ENCODE measurements around the gene RNPEP.
"Not testable (repeated sequence)": the region's sequence is repeated elsewhere in the genome, so short reads cannot be mapped to it uniquely, and the experiment has no call there.

Gene RNPEP

DNA sequence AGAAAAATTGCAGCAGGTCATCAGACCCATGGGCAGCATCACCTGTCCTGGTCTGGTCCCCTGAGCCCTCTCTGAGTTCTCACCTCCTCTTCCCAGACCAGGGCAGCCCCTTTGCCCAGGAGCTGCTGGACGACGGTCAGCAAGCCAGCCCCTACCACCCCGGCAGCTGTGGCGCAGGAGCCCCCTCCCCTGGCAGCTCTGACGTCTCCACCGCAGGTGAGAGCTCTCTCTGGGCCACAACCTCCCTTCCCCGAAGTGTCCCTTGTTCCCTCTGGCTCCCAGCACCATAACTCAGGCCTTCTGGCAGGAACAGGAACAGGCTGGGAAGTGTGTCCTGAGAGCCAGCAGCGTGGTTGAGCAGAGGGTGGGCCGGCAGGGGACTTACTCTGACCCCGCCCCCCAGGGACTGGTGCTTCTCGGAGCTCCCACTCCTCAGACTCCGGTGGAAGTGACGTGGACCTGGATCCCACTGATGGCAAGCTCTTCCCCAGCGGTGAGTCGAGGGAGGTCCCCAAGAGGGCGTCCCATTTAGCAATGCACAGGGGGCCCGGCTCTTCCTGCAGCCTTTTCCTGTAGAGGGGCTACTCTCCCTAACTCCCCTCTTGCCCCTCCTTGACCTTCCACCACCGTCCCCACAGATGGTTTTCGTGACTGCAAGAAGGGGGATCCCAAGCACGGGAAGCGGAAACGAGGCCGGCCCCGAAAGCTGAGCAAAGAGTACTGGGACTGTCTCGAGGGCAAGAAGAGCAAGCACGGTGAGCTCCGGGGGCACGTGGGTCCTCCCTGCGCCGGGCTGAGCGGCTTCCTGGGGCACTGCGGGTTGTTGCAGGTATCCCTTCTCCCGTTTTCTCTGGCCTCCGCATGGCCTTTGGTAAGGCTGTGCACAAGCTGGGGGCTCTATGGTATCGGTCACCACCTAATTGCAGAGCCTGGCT, 30.4 kb downstream of the RNPEP start:
- no peak for DNase-seq

DNA sequence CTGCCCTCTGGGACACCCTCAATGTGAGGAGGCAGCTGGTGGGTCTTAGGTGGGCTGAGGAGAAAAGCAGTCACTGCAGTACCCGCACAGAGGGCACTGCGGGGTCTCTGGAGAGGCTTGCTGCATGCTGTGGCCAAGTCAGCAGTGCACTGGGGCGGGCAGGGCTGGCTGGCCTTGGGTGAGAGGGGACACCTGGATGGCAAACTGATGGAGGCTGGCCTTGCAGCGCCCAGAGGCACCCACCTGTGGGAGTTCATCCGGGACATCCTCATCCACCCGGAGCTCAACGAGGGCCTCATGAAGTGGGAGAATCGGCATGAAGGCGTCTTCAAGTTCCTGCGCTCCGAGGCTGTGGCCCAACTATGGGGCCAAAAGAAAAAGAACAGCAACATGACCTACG, 31.2 kb downstream of the RNPEP start:
- no peak for DNase-seq

DNA sequence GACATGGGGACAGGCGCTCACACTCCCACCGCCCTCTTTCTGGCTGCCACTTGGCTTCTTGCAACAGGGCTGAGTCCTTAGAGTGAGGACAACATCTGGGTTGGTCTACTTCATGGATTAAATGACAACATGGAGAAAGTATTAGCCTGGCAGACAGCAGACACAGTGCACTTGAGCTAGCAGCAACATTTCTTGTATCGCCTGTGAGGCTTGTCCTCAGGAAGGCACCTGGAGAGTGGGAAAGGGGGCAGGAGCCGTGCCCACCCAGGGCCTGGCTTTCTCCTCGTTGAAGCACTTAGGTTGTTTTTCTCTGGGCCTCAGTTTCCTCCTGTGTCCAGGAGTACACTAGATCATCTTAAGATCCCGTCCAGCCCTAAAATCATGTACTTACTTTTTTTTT, 31.6 kb downstream of the RNPEP start:
- DNase-seq, result no peak

GRCh38 chr1:202014915-202015661, 32.6 kb downstream of the RNPEP start:
- DNase-seq, result no peak

DNA sequence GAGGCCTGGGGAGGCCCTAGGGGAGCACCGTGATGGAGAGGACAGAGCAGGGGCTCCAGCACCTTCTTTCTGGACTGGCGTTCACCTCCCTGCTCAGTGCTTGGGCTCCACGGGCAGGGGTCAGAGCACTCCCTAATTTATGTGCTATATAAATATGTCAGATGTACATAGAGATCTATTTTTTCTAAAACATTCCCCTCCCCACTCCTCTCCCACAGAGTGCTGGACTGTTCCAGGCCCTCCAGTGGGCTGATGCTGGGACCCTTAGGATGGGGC, 33.2 kb downstream of the RNPEP start:
- no peak for DNase-seq

GRCh38 chr1:202016022-202016810, 33.8 kb downstream of the RNPEP start:
- DNase-seq, result no peak

DNA sequence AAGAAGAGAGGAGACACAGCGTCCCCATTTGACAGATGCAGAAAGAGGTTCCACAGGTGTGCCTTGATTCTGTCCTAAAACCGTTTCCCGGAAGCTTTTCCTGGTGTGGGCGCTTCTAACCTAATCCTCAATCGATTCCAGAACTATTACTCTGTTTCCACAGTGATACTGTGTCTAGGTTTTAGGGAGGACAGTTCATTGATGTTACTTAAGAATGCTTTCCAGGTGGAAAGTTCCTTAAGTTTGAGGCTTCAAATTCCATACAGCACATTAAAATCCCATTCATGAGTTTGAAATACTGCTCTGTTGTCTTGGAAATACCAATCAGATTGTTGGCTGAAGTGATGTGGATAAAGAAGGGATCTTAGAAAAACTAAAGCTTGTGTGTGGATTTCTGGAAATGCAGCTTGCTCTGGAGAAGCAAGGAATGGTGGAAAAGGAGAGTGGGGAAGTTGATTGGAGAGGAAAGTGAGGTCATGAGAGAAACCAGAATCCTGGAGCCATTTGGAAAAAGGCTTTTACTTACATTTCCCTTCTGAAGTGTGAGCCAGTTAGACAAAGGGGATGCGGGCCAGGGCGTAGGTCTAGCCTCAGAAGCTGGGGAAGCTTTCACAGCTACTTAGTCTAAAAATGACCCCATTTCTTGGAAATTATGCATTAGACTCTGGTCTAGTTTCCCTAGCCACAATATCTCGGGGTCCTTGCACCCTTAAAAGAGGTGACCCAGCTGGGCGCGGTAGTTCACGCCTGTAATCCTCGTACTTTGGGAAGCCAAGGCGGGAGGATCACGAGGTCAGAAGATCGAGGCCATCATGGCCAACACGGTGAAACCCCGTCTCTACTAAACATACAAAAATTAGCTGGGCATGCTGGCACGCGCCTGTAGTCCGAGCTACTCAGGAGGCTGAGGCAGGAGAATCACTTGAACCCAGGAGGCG, 34.6 kb downstream of the RNPEP start:
- no peak for DNase-seq

GRCh38 chr1:202017749-202018467, 35.5 kb downstream of the RNPEP start:
- no peak for DNase-seq

- peak; percentile 27 for DNase-seq
Observed at GRCh38 chr1:202018468-202019234, 36.2 kb downstream of the RNPEP start.

- DNase-seq, result not testable (repeated sequence)
Observed at GRCh38 chr1:202019235-202019558, 36.7 kb downstream of the RNPEP start.

DNA sequence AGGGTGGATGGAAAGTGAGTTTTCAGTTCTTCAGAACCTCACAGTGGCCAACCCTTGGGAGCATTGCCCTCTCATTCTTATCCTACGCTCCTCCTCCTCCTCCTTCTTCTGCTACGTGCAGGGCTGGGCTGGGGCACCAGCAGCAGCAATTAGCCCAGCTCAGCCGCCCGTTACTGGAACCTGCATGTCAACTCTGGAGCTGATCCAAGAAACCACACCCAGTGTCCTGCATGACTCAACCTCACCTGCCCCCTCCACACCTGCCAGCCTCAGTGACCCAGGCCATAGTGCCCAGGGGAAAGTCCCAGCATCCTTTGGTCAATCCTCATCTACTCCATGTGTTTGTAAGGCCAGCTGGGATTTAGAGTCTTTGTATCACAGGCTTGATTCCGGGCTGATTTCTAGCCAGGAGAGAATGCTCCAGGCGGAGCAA, 40.6 kb downstream of the RNPEP start:
- peak; percentile 58 for DNase-seq

DNA sequence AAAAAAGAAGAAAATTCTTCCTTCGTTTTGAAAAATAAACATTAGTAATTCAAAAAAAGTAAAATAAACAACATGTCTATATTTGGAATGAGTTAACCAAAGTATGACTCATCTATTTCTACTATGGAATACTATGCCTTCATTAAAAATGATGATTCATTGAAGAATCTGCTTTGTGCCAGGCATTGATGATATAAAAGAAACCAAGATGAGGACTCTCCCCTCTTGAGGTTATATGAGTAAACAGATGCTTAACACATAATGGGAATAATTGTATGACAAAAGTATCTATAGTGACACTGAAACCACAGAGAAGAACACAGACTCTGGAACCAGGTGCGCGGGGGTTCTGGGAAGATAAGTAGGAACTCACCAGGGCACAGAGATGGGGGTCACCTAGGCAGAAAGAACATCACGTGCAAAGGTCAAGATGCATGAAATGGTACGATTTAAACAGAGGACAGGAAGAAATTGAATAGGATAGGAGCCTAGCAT, 46.8 kb downstream of the RNPEP start:
- DNase-seq, result peak; percentile 95

GRCh38 chr1:202029727-202030126, 47.3 kb downstream of the RNPEP start:
- no peak for DNase-seq

DNA sequence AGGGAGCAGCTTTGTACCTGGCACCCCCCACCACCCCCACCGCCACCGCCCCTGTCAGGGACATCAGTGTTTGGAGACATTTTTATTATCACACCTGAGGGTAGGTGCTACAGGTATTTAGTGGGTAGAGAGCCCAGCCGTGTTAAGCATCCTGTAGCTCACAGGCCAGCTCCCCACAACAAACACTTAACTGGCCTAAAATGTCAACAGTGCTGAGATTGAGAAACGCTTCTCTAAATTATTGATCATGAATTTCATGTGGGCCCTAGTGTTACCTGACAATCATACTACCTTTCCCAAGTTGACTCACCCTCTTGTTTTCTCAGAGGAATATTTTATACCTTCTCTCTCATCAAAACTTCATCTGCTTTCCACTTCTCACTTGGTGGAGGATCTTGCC, 49.3 kb downstream of the RNPEP start:
- no peak for DNase-seq

DNA sequence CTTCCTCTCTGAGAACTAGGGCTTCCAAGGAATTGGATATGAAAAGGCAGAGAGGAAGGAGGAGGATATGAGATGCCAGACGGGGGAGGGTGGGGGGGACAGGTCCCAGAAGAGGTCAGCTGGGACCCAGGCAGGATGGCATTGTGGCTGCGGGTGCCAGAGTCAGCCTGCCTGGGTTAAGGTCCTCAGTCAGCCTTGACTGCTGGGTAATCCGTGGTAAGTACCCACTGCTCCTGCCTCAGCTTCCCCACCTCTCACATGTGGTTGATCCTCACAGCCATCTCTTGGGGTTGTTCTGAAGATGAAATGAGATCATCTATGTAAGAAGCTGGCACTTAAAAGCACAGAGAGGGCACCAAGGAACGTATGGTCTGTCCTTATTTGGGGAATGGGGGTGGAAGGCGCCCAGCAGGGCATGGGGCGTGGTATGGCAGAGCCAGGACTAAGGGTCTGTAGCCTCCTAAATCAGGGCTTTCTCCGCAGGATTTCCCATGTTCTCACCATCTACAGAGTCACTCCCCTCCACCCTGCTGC, 51.8 kb downstream of the RNPEP start:
- DNase-seq, result no peak

- DNase-seq, result peak; percentile 84
Observed at GRCh38 chr1:202034683-202035462, 52.4 kb downstream of the RNPEP start.

DNA sequence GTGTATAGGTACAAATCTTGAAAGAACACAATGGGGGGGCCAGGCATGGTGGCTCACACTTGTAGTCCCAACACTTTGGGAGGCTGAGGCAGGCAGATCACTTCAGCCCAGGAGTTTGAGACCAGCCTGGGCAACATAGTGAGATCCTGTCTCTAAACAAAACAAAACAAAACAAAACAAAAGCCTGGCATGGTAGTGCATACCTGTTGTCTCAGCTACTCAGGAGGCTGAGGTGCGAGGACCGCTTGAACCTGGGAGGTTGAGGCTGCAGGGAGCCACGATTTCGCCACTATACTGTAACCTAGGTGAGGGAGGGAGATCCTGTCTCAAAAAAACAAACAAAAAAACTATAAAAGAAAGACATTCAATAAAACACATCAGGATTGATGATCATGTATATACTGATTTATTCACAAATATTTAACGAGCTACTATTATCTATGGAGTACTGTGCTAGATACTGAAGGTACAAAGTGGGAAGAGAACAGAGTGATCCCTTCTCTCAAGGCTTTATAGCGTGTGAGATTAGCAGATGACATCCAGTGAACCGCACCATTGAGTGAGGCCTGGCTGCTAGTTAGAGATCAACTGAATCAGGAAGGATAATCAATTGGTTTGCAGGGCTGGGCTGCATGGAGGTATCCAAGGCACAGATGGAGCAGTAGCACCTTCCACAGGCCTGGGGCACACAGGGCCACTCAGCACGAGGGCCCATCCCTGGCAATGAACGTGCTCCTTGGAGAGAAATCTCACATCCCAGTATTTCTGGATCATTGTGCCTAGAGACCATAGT, 54.3 kb downstream of the RNPEP start:
- no peak for DNase-seq

DNA sequence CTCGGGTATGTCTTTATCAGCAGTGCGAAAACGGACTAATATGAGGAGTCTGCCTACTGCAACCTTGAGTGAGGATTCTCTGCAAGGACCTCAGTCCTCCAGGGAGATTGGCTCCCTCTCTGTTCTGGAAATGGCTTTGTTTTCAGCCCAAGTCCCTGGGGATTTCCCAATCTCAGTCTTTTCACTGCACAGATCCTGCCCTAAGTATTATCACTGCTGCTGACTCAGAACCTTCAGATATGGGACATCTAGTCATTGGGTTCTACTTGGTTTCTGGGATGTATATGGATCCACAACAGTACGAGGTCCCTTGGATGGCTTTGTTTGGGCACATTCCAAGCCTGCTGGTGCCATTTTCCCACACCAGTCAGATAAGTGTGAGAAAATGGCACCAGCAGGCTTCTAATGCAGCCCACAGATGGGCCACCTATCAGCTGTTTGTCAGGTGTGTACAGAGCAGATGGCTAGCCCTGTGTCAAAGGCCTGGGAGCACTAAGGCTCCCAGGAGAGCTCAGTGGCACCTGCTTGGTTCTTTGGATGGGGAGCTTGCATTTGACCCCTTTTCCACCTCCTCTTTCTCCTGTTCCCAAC, 55.4 kb downstream of the RNPEP start:
- no peak for DNase-seq
